SJSA1 (cell line): ENCODE results near the gene MS4A14. TPM values are rescaled to one million over a fixed set of nuclear protein-coding genes. Genes with fewer than 3 reads are reported as not detected.

Experiments used
- total RNA-seq: library from RNA; depleted of rRNA; stranded (reverse); fragments of >200 nt; shearing (Covaris generic); gene quantifications from 2 replicates; pipeline ENCODE4 v1.2.3, GENCODE V29; 2014; rRNA removed

MS4A14 gene
- total RNA-seq, 1 experiment from 2014 or later = not detected

Other genes with a start within 250 kb of the MS4A14 start
- gene MS4A6A, start 213.4 kb upstream of the MS4A14 start, total RNA-seq = not detected in 2 replicates
- gene MS4A4E, start 153.3 kb upstream of the MS4A14 start, total RNA-seq = not detected in 2 replicates
- 0.18 TPM in 1 of 2 replicates, not detected in the other for gene MS4A4A, start 115.8 kb upstream of the MS4A14 start, total RNA-seq
- not detected in 2 replicates for gene MS4A6E, start 69.2 kb upstream of the MS4A14 start, total RNA-seq
- gene MS4A7, start 17.9 kb upstream of the MS4A14 start, total RNA-seq = not detected in 2 replicates
- not detected in 2 replicates for gene MS4A5, start 33.1 kb downstream of the MS4A14 start, total RNA-seq
- gene MS4A1, start 59.4 kb downstream of the MS4A14 start, total RNA-seq = not detected in 2 replicates
- not detected in 2 replicates for gene MS4A12, start 96.3 kb downstream of the MS4A14 start, total RNA-seq
- not detected in 2 replicates for gene MS4A13, start 118.9 kb downstream of the MS4A14 start, total RNA-seq